ENCODE data around the gene GARS1. TPM values are rescaled to one million over a fixed set of nuclear protein-coding genes. Genes with fewer than 3 reads are reported as not detected.
A peak's percentile ranks its signal among the peaks of the same experiment; 100 is the strongest.
"Not testable (repeated sequence)": the region's sequence is repeated elsewhere in the genome, so short reads cannot be mapped to it uniquely, and the experiment has no call there.

The GARS1 gene
- total RNA-seq, 2 experiments from 2014 or later = 185 to 189 TPM

DNA sequence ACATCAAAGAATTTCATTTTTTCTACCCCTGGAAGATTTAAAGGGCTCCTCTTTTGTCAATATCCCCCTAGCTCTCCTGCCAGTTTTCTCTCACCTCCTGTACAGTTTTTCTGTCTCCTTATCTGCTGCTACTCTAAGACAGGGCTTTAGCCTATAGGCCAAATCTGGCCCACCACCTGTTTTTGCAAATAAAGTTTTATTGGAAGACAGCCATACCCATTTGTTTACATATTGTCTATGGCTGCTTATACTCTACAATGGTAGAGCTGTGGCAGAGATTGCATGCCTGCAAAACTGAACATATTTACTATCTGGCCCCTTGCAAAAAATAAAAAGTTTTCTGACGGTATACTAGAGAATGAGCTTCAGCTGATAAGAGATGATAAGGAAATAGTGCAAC, 37.4 kb upstream of the GARS1 start:
- CTCF ChIA-PET = interaction anchor here (0.8 to 2.8 kb wide), 4 partner anchors 8 to 282 kb away, joined by 3 to 11 read pairs (median 5); no protein-coding TSS in a partner anchor
- DNase-seq = no peak
- Mint-ChIP-seq H3K9me3 (ENCODE audit: insufficient read depth) (no peaks in the 10 kb centered on the region), H3K36me3 (ENCODE audit: low read depth) (no peaks in the 10 kb centered on the region), H3K4me3 (no peak overlapping the region), H3K4me1 (ENCODE audit: low read depth) (no peaks in the 10 kb centered on the region), H3K27me3 (ENCODE audit: low read depth) (no peaks in the 10 kb centered on the region), H3K27ac (no peak overlapping the region)
- POLR2A ChIA-PET = no interaction called here
- ATAC-seq = no peak

DNA sequence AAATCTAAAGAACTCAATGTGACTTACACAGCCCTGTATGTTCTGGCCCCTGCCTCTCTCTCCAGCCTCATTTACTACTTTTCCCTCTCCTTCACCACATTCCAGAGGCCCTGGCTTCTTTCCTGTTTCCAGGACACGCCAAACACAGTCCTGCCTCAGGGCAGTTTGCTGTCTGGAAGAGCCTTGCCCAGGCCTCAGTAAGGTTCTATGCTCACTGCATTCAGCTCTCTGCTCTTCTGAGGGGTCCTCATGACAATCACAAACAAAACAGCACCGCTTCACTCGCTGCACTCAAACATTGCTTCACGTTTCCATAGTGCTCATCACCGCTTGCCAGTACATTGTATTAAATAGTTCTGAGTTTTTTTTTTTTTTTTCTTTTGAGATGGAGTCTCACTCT, 35.1 kb upstream of the GARS1 start:
- Mint-ChIP-seq H3K9me3 (ENCODE audit: insufficient read depth) (no peaks in the 10 kb centered on the region), H3K36me3 (ENCODE audit: low read depth) (peaks cover 11% of the 10 kb centered on the region), H3K4me1 (ENCODE audit: low read depth) (no peaks in the 10 kb centered on the region), H3K4me3 (no peak overlapping the region), H3K27me3 (ENCODE audit: low read depth) (no peaks in the 10 kb centered on the region), H3K27ac (no peak overlapping the region)
- no peak for DNase-seq
- ChIA-PET POLR2A (interaction anchor here (1.1 kb wide), 1 partner anchor 397 kb away, joined by 3 read pairs; no protein-coding TSS in a partner anchor), CTCF (interaction anchor here (0.8 to 1.2 kb wide), 2 partner anchors 9 to 49 kb away, joined by 3 read pairs; no protein-coding TSS in a partner anchor)
- no peak for ATAC-seq

DNA sequence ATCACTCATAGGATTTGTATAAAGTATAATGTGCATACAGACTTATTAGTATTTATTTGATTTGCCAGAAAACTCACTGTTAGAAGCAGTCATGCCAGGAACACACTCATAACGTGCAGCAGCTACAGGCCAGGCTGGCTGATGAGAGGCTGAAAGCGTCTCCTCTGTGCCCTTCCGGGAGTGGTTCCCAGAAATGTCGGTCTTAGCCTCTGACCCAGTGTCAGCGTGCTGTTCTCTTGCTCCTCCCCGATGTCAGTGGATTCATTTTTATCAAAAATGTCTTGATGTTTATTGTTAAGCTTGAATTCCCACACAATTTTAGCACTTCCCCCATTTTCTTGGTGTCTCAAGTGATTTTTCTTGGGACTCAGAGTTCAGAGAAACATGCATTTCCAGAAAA, 33.3 kb upstream of the GARS1 start:
- no peaks in the 10 kb centered on the region for H3K9me3 Mint-ChIP-seq (ENCODE audit: insufficient read depth)
- H3K36me3 Mint-ChIP-seq (ENCODE audit: low read depth) = peaks cover 12% of the 10 kb centered on the region
- ChIA-PET CTCF (interaction anchor here (1.6 to 5.1 kb wide), 2 partner anchors 11 to 285 kb away, joined by 5 to 39 read pairs; no protein-coding TSS in a partner anchor), POLR2A (interaction anchor here (0.6 kb wide), 1 partner anchor 503 kb away, joined by 3 read pairs; no protein-coding TSS in a partner anchor)
- H3K27ac Mint-ChIP-seq = no peak overlapping the region
- H3K4me1 Mint-ChIP-seq (ENCODE audit: low read depth) = no peaks in the 10 kb centered on the region
- no peaks in the 10 kb centered on the region for H3K27me3 Mint-ChIP-seq (ENCODE audit: low read depth)
- H3K4me3 Mint-ChIP-seq = no peak overlapping the region
- no peak for DNase-seq
- ATAC-seq = no peak

DNA sequence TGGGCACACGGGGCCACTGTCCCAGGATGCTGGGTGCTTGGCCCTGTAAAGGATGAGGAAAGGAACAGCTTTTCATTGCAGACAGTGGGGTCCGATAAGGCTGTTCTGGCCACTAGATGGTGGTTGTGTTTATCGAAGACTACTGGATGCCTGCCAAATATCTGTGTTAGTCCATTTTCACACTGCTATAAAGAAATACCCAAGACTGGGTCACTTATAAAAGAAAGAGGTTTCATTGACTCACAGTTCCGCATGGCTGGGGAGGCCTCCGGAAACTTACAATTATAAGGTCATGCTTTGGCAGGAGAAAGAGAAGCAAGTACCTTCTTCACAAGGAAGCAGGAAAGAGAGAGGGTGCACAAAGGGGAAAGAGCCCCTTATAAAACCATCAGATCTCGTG, 32.2 kb upstream of the GARS1 start:
- Mint-ChIP-seq H3K4me3 (no peak overlapping the region), H3K4me1 (ENCODE audit: low read depth) (no peaks in the 10 kb centered on the region), H3K27ac (no peak overlapping the region), H3K9me3 (ENCODE audit: insufficient read depth) (no peaks in the 10 kb centered on the region), H3K36me3 (ENCODE audit: low read depth) (peaks cover 12% of the 10 kb centered on the region), H3K27me3 (ENCODE audit: low read depth) (no peaks in the 10 kb centered on the region)
- ChIA-PET POLR2A (no interaction called here), CTCF (interaction anchor here (1.2 to 5.1 kb wide), 6 partner anchors 12 to 287 kb away, joined by 3 to 74 read pairs (median 16); no protein-coding TSS in a partner anchor)
- no peak for DNase-seq
- ATAC-seq = no peak

DNA sequence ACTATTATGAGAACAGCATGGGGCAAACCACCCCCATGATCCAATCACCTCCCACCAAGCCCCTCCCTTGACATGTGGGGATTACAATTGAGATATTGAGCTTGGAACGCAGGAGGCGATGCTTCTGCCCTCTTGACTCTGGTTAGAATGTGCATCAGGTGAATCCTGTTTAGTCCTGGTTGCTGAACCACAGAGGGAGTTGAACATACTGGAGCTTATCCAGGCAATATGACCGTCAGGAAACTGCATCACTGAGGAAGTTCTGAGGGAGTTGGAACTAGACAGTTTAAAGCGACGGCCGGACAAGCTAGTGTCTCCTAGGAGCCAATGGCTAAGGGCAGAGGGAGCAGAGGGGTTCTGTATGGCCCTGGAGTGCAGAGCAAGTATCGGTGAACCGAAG, 31.8 kb upstream of the GARS1 start:
- POLR2A ChIA-PET = no interaction called here
- Mint-ChIP-seq H3K36me3 (ENCODE audit: low read depth) (peaks cover 12% of the 10 kb centered on the region), H3K4me3 (no peak overlapping the region), H3K27ac (no peak overlapping the region), H3K27me3 (ENCODE audit: low read depth) (no peaks in the 10 kb centered on the region), H3K4me1 (ENCODE audit: low read depth) (no peaks in the 10 kb centered on the region), H3K9me3 (ENCODE audit: insufficient read depth) (no peaks in the 10 kb centered on the region)
- ATAC-seq = no peak
- CTCF ChIA-PET = interaction anchor here (1.2 to 5.1 kb wide), 9 partner anchors 12 to 286 kb away, joined by 3 to 74 read pairs (median 10); no protein-coding TSS in a partner anchor
- no peak for DNase-seq

DNA sequence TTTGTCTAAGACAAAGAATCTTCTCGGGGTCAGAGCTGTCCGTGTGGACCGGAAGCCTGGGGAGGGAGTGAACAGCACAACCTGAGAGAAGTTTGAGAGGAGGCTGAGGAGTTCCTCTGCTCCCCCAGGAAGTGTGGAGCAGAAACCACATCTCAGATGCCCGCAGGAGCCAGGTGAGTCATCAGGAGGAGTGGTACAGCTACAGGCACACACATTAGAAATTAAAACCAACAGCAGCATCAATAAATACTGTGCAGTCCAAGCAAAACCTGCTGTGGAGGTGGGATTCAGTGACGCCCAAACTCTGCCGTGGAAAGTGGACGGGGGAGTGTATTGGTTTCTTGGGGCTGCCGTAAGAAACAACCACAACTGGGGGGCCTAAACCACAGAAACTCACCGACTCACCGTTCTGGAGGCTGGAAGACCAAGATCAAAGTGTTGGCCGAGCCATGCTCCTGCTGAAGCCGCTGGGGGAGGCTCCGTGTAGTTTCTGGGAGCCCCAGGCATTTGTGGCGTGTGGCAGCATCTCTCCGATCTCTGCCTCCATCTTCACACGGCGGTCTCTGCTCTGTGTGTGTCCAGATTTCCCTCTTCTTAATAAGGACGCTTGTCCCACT, 31.2 kb upstream of the GARS1 start:
- ChIA-PET POLR2A (interaction anchor here (0.6 kb wide), 1 partner anchor 60 kb away, joined by 3 read pairs; no protein-coding TSS in a partner anchor), CTCF (interaction anchor here (0.6 to 5.1 kb wide), 28 partner anchors 10 to 642 kb away, joined by 3 to 74 read pairs (median 4); partner anchors contain the start of gene ZNRF2)
- Mint-ChIP-seq H3K27ac (no peak overlapping the region), H3K4me1 (ENCODE audit: low read depth) (no peaks in the 10 kb centered on the region), H3K4me3 (no peak overlapping the region), H3K9me3 (ENCODE audit: insufficient read depth) (no peaks in the 10 kb centered on the region), H3K36me3 (ENCODE audit: low read depth) (peaks cover 12% of the 10 kb centered on the region), H3K27me3 (ENCODE audit: low read depth) (no peaks in the 10 kb centered on the region)
- ATAC-seq = no peak
- no peak for DNase-seq

DNA sequence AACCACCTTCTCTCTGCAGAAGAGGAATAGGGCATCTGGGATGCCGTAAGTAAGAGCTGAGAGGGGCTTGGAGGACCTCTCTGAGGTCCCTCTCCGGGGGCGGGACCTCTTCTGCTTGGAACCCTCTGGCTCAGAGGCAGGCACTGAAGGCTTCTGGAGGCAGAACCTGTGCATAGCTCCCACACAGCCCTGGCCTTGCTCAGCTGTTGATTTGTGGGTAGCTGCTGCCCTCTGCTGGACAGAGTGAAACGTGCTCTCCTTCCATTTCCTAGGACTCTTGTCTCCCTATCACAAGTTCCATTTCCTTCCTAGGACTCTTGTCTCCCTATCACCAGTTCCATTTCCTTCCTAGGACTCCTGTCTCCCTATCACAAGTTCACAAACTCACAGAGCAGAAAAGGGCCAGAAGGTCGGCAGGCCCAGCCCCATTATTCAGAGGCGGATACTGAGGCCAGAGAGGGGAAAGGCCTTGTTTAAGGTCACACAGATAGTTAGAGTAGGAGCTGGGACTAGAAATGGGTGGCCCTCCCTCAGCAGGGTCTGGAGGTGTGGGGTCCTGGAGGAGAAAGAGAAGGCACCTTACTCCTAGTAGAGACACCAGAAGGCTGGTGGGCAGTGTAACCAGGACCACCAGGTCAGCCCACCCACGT, 30.3 kb upstream of the GARS1 start:
- peak; percentile 83 for DNase-seq
- ChIA-PET CTCF (interaction anchor here (0.6 to 5.1 kb wide), 35 partner anchors 9 to 643 kb away, joined by 3 to 74 read pairs (median 4); partner anchors contain the start of genes CRHR2 and ZNRF2), POLR2A (interaction anchor here (0.6 kb wide), 1 partner anchor 59 kb away, joined by 3 read pairs; no protein-coding TSS in a partner anchor)
- Mint-ChIP-seq H3K27me3 (ENCODE audit: low read depth) (no peaks in the 10 kb centered on the region), H3K4me3 (no peak overlapping the region), H3K36me3 (ENCODE audit: low read depth) (peaks cover 12% of the 10 kb centered on the region), H3K9me3 (ENCODE audit: insufficient read depth) (no peaks in the 10 kb centered on the region), H3K4me1 (ENCODE audit: low read depth) (no peaks in the 10 kb centered on the region), H3K27ac (peak overlapping the region; percentile 71)
- ATAC-seq = peak; percentile 97

DNA sequence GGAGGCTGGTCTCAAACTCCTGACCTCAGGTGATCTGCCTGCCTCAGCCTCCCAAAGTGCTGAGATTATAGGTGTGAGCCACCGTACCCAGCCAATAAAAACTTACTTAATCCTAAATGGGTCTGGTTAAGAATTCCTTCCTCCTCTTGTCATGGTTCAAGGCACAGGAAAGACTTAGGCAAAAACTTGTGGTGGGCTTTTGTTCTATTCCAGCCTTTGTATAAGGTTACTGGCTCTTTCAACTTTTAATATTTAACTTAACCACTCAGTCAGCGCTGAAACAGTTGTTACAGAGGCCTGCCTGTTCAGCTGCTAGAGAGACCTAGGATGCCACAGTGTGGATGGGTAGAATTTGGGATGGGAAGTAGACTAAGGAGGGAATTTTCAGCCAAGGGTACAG, 28.1 kb upstream of the GARS1 start:
- peaks cover 21% of the 10 kb centered on the region for H3K36me3 Mint-ChIP-seq (ENCODE audit: low read depth)
- no peaks in the 10 kb centered on the region for H3K4me1 Mint-ChIP-seq (ENCODE audit: low read depth)
- no peak overlapping the region for H3K4me3 Mint-ChIP-seq
- ChIA-PET POLR2A (no interaction called here), CTCF (interaction anchor here (0.9 to 1.2 kb wide), 2 partner anchors 17 to 108 kb away, joined by 3 read pairs; no protein-coding TSS in a partner anchor)
- no peak overlapping the region for H3K27ac Mint-ChIP-seq
- DNase-seq (no peak), ATAC-seq (no peak)
- peaks cover 5% of the 10 kb centered on the region for H3K9me3 Mint-ChIP-seq (ENCODE audit: insufficient read depth)
- no peaks in the 10 kb centered on the region for H3K27me3 Mint-ChIP-seq (ENCODE audit: low read depth)

DNA sequence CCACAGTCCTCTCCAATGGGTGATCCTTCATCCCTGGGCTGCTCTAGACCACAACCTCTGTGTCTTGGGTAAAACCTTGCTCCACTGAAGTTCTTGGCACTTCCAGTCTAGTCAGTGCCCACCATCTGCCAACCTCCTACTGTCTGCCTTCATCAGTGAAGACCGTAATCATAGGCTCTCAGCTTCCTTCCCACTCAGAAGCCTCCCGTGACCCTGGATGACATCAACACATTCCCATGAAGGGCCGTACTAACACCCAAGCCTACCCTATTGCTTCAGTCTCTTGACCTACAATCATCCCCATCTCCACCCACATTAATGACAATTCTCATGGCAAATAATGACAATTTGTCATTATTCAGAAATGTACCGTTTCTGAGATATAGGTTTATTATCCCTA, 27.6 kb upstream of the GARS1 start:
- no peak for ATAC-seq
- POLR2A ChIA-PET = no interaction called here

DNA sequence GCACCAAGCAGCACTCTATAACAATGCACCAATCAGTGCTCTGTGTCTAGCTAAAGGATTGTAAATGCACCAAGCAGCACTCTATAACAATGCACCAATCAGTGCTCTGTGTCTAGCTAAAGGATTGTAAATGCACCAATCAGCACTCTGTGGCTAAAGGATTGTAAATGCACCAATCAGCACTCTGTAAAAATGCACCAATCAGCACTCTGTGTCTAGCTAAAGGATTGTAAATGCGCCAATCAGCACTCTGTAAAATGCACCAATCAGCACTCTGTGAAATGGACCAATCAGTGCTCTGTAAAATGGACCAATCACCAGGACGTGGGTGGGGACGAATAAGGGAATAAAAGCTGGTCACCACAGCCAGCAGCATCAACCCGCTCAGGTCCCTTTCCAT, 24.4 kb upstream of the GARS1 start:
- DNase-seq; H3K4me3 Mint-ChIP-seq; H3K27ac Mint-ChIP-seq; ATAC-seq; H3K27me3 Mint-ChIP-seq (ENCODE audit: low read depth); H3K4me1 Mint-ChIP-seq (ENCODE audit: low read depth); H3K9me3 Mint-ChIP-seq (ENCODE audit: insufficient read depth); POLR2A ChIA-PET: not testable (repeated sequence)
- H3K36me3 Mint-ChIP-seq (ENCODE audit: low read depth) = peaks cover 30% of the 10 kb centered on the region
- CTCF ChIA-PET = interaction anchor here (0.6 to 1.1 kb wide), 2 partner anchors 20 to 301 kb away, joined by 3 to 5 read pairs; no protein-coding TSS in a partner anchor

More for the DNA sequence above, 27.6 kb upstream of the GARS1 start:
- Mint-ChIP-seq H3K4me1 (ENCODE audit: low read depth) (no peaks in the 10 kb centered on the region), H3K36me3 (ENCODE audit: low read depth) (peaks cover 21% of the 10 kb centered on the region), H3K27me3 (ENCODE audit: low read depth) (no peaks in the 10 kb centered on the region), H3K27ac (no peak overlapping the region), H3K4me3 (no peak overlapping the region), H3K9me3 (ENCODE audit: insufficient read depth) (peaks cover 5% of the 10 kb centered on the region)
- CTCF ChIA-PET = interaction anchor here (1.2 to 1.4 kb wide), 2 partner anchors 18 to 291 kb away, joined by 3 to 5 read pairs; no protein-coding TSS in a partner anchor
- no peak for DNase-seq

DNA sequence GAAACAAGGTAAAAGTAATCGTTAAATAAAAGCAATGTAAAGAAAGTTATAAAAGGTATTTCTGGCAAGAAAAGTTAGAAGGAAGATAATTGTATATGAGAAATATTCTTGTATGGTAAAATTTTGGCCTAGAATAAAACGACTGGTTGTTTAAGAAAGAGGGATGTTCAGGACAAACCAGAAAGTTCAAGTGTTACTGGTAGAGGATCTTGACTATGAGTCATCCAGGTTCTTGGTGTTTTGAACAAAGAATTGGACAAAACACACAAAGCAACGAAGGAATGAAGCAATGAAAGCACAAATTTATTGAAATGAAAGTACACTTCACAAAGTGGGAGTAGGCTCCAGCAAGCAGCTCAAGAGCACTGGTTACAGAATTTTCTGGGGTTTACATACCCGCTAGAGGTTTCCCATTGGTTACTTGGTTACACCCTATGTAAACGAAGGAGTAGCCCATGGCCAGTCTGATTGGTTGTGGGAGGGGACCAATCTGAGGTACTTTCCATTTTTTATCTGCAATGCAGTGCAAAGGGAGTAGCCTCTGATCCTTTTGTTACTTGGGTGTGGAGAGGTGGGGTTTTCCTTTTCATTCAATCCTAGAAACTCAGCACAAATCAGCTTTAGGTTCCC, 22.4 kb upstream of the GARS1 start:
- no peaks in the 10 kb centered on the region for H3K27me3 Mint-ChIP-seq (ENCODE audit: low read depth)
- peaks cover 14% of the 10 kb centered on the region for H3K9me3 Mint-ChIP-seq (ENCODE audit: insufficient read depth)
- peaks cover 42% of the 10 kb centered on the region for H3K36me3 Mint-ChIP-seq (ENCODE audit: low read depth)
- no peaks in the 10 kb centered on the region for H3K4me1 Mint-ChIP-seq (ENCODE audit: low read depth)
- ChIA-PET CTCF (no interaction called here), POLR2A (no interaction called here)
- ATAC-seq = no peak
- no peak for DNase-seq
- no peak overlapping the region for H3K27ac Mint-ChIP-seq
- H3K4me3 Mint-ChIP-seq = no peak overlapping the region

All from activated CD8-positive, alpha-beta T cell treated with anti-CD3 and anti-CD28 coated beads, Interleukin-2, amount 10 ng/mL, durations not matched to agents 7 days and 5 days (primary cell).